Urinary bladder (tissue), 4 donors: ENCODE data around the gene TRIM24. TPM values are rescaled to one million over a fixed set of nuclear protein-coding genes. Genes with fewer than 3 reads are reported as not detected.

ENCODE experiments used
- DNase-seq: peaks from one replicate; pipeline ENCODE4 v3.0.0-alpha.2; 2015; ENCODE audit errors: extremely low spot score
- H3K27ac ChIP-seq: one replicate; pipeline ENCODE4 v1.5.1; 2013; ENCODE audit warnings: low read depth, mild to moderate bottlenecking, moderate library complexity
- H3K36me3 ChIP-seq: one replicate; pipeline ENCODE4 v1.6.1; 2013; ENCODE audit warnings: mild to moderate bottlenecking, moderate library complexity; ENCODE audit not compliant: insufficient read depth
- H3K4me1 ChIP-seq: one replicate; pipeline ENCODE4 v1.6.1; 2013; ENCODE audit warnings: mild to moderate bottlenecking, moderate library complexity; ENCODE audit not compliant: insufficient read depth
- H3K4me3 ChIP-seq: one replicate; pipeline ENCODE4 v1.5.1; 2013; ENCODE audit warnings: low read depth, low read length
- WGBS: extraction: QIAGEN DNeasy Blood & Tissue Kit; methylation state at CpG from one replicate; pipeline ENCODE4 v1.1.7; 2013; 5-methylcytosine and 5-hydroxymethylcytosine counted together
- polyA plus RNA-seq: library from polyadenylated mRNA; stranded (reverse); fragments of 200-250 nt; gene quantifications from one replicate; pipeline ENCODE4 v1.2.3, GENCODE V29; 2013
- total RNA-seq: library from RNA; depleted of rRNA; stranded (reverse); fragments of >200 nt; gene quantifications from one replicate; pipeline ENCODE4 v1.2.3, GENCODE V29; 2014
- donor health status: healthy with polysubstance abuse.
- donor health status: healthy.

Gene TRIM24
- total and polyA plus RNA-seq, 2 donors, result 9.8 to 28.0 TPM

DNA sequence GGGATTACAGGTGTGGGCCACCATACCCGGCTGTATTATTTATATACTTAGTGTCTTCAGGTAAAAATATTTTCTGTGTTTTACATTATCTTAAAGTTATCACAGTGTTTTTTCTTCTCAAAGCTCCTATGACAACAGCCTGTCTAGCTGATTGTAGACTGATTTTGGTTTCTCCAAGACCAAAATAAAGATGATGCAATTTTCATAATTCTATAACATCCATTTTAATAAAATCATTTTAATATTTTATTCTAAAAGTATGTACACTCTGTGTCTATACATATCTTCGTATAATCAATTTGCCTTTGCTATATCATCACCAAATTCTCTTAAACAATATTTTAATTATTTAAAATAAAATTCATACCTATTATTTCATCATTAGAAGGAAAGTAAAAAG lies 108.6 kb downstream of the TRIM24 start:
- H3K4me3 ChIP-seq, result no peak overlapping the region
- no peak overlapping the region for H3K27ac ChIP-seq
- 98% methylated on average over 2 of the region's 2 CpGs for WGBS
- DNase-seq, result no peak
- H3K4me1 ChIP-seq, result no peaks in the 10 kb centered on the region
- no peaks in the 10 kb centered on the region for H3K36me3 ChIP-seq

DNA sequence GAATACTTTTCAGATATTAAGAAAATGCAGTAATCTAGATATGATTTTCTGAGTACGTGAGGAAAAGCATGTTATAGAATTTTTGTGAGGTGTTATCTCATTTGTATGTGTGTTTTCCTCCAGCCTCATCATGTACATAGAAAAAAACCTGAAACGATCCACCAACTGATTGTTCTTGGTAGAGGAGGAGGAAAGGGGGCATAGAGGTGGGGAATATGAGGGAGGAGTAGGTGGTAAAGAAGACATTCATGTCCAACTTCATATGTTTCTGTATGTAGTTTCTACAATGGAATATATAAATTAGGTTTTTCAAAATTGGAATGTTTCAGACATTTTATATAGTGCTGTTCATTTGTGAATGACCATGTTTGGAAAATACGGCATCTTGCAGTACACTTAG lies 109.4 kb downstream of the TRIM24 start:
- no peak for DNase-seq
- H3K27ac ChIP-seq, result no peak overlapping the region
- H3K4me3 ChIP-seq, result no peak overlapping the region
- WGBS, result 98% methylated on average over 3 of the region's 3 CpGs
- H3K36me3 ChIP-seq, result no peaks in the 10 kb centered on the region
- no peaks in the 10 kb centered on the region for H3K4me1 ChIP-seq

DNA sequence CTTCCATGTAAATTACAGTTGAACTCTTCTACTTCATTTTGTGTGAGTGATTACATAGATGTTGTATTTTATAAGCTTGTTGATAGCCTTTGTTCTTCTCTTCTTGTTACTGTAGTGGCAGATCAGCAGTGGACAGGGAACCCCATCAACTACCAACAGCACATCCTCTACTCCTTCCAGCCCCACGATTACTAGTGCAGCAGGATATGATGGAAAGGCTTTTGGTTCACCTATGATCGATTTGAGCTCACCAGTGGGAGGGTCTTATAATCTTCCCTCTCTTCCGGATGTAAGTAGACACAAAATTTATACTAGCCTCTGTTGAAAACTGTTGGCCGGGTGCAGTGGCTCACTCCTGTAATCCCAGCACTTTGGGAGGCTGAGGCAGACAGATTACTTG lies 110.7 kb downstream of the TRIM24 start:
- WGBS, result 97% methylated on average over 4 of the region's 4 CpGs
- Histone ChIP-seq H3K4me1 (no peaks in the 10 kb centered on the region), H3K27ac (no peak overlapping the region), H3K36me3 (no peaks in the 10 kb centered on the region), H3K4me3 (no peak overlapping the region)
- DNase-seq, result no peak

DNA sequence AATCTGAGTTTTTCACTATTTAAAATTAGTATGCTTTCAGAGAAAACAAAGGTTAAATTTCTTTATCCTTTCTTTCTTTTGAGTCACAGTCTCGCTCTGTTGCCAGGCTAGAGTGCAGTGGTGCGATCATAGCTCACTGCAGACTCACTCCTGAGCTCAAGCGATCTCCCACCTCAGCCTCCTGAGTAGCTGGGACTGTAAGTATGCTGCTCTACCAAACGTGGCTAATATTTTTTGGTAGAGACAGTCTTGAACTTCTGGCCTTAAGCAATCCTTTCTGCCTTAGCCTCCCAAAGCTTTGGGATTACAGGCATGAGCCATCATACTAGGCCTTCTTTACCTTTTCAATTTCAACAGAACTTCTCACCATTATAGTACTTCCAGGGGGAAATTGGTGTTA lies 113.7 kb downstream of the TRIM24 start:
- 95% methylated on average over 4 of the region's 4 CpGs for WGBS
- Histone ChIP-seq H3K4me1 (no peaks in the 10 kb centered on the region), H3K4me3 (no peak overlapping the region), H3K36me3 (no peaks in the 10 kb centered on the region), H3K27ac (no peak overlapping the region)
- DNase-seq, result no peak

DNA sequence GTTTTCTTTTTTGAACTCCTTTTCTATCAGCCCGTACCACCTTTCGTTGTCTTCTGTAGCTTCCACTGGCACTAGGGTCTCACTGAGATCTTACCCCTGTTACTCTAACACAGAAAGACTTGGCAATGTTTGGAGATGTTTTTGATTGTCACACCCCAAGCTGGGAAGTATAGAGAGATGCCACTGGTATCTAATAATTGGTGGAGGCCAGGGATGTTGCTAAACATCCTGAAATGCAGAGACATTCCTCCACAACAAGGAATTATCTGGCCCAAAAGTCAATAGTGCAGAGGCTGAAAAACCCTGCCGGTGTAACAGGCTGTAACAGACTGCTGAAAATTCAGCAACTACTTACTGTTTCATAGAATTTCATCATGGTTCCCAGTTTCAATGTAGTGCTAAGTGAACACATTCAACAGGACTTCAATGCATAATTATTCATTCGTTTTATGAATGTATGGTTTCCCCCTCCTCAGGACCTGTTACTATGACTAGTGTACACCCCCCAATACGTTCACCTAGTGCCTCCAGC lies 115.9 kb downstream of the TRIM24 start:
- Histone ChIP-seq H3K27ac (no peak overlapping the region), H3K4me3 (no peak overlapping the region), H3K36me3 (no peaks in the 10 kb centered on the region), H3K4me1 (no peaks in the 10 kb centered on the region)
- WGBS, result 88% methylated on average over 5 of the region's 5 CpGs
- no peak for DNase-seq

DNA sequence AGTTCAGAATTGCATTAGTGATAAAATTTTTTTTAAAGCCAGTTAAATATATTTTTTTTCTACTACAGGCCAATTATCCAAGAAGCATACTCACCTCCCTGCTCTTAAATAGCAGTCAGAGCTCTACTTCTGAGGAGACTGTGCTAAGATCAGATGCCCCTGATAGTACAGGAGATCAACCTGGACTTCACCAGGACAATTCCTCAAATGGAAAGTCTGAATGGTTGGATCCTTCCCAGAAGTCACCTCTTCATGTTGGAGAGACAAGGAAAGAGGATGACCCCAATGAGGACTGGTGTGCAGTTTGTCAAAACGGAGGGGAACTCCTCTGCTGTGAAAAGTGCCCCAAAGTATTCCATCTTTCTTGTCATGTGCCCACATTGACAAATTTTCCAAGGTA lies 119.1 kb downstream of the TRIM24 start:
- WGBS, result 97% methylated on average over 1 of the region's 1 CpG
- no peak overlapping the region for H3K27ac ChIP-seq
- no peaks in the 10 kb centered on the region for H3K4me1 ChIP-seq
- no peak for DNase-seq
- no peak overlapping the region for H3K4me3 ChIP-seq
- peaks cover 2% of the 10 kb centered on the region for H3K36me3 ChIP-seq

DNA sequence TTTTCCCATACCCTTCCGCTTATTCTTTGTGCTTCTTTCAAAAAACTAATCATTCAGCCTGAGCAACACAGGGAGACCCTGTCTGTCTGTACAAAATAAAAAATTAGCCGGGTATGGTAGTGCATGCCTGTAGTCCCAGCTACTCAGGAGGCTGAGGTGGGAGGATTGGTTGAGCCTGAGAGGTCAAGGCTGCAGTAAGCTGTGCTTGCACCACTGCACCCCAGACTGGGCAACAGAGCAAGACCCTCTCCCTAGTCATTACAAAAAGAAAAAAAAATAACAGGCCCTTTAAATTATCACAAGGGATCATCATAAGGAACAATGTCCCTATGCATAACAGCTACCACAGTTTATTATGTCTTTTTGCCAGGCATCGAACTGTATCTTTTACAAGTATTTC lies 119.6 kb downstream of the TRIM24 start:
- Histone ChIP-seq H3K4me1 (no peaks in the 10 kb centered on the region), H3K27ac (no peak overlapping the region), H3K4me3 (no peak overlapping the region), H3K36me3 (peaks cover 2% of the 10 kb centered on the region)
- 97% methylated on average over 3 of the region's 3 CpGs for WGBS
- no peak for DNase-seq

DNA sequence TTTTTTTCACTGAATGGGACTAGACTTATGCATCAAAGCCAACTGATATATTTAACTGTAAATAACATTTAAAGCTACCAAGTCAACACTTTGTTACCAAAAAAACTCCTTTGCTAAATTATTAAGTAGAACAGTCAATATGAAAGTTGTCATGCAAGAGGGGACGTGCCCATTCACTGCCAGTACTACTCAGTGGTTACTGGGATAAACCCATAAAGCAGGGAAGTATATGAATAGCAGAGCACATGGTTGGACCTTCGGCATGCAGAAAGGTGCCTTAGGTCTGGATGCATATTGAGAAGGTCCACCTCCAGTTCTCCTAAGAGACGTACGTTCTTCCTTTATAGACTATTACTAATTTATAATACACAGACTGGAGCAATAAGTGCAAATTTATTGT lies 121.0 kb downstream of the TRIM24 start:
- H3K4me3 ChIP-seq, result no peak overlapping the region
- 96% methylated on average over 4 of the region's 4 CpGs for WGBS
- H3K27ac ChIP-seq, result no peak overlapping the region
- no peak for DNase-seq
- H3K4me1 ChIP-seq, result no peaks in the 10 kb centered on the region
- H3K36me3 ChIP-seq, result peaks cover 2% of the 10 kb centered on the region

DNA sequence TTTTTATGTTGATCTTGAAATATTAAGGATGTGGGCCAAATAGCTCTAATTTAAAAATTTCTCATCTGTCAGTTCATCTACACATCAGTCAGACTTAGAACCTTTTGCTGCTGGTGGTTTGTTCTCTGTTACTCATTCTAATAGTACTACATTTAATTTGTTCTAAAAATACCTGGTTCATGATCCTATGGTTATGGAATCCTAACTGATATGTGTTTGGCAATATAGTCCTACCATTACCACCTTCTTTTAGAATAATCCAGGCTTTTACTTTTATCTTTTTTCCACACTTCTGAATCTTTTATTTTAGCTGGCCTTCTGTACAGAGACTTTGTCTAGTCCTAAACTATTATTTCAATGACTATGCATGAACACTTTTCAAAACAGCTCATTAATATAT lies 124.2 kb downstream of the TRIM24 start:
- H3K4me3 ChIP-seq, result no peak overlapping the region
- no peak for DNase-seq
- no peaks in the 10 kb centered on the region for H3K4me1 ChIP-seq
- peaks cover 4% of the 10 kb centered on the region for H3K36me3 ChIP-seq
- no peak overlapping the region for H3K27ac ChIP-seq

DNA sequence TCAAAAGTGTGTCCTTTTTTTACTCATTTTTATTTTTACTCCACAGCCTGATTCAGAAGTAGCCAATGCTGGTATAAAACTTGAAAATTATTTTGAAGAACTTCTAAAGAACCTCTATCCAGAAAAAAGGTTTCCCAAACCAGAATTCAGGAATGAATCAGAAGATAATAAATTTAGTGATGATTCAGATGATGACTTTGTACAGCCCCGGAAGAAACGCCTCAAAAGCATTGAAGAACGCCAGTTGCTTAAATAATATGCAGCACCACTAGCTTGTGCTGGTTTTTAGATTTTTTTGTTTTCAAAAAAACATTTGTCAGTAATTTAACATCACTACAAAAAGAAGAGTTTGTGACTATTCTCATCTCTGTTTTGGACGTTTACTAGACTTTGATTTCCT lies 124.6 kb downstream of the TRIM24 start:
- no peak overlapping the region for H3K27ac ChIP-seq
- H3K4me1 ChIP-seq, result no peaks in the 10 kb centered on the region
- DNase-seq, result no peak
- H3K4me3 ChIP-seq, result no peak overlapping the region
- H3K36me3 ChIP-seq, result peaks cover 4% of the 10 kb centered on the region
- 87% methylated on average over 4 of the region's 4 CpGs for WGBS

DNA sequence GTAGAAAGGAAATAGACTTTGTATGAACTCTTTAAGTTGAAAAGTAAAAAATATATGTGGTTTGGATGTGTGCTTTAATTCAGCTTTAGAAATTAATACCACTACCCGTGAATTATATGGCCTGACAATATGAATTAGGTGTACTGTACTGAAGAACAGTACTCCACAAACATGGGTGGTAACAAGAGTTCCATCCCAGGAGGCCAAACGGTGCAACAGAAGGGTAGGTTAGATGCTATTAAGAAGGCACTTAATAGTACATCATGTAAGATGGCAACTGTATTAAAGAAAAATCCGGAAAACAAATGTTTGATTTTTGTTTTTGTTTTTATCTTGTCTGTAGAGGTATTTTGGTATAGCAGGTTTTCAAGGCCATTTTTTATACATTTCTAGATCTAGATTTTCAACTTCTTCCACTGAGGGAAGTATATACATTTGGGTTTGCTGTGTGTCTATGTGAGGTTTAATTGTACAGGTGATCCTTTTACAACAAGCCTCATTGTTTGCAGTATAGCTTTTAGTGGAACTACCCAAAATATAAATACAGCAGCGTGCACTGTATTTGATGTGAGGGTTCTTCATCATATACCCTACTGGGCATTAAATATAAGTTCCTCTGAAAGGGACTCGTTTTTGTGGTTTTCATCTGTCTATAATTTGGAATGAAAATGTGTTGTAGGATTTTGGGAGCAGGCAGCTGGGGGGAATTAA lies 125.4 kb downstream of the TRIM24 start:
- Histone ChIP-seq H3K27ac (no peak overlapping the region), H3K4me3 (no peak overlapping the region), H3K36me3 (peaks cover 4% of the 10 kb centered on the region), H3K4me1 (no peaks in the 10 kb centered on the region)
- WGBS, result 88% methylated on average over 5 of the region's 5 CpGs
- no peak for DNase-seq

DNA sequence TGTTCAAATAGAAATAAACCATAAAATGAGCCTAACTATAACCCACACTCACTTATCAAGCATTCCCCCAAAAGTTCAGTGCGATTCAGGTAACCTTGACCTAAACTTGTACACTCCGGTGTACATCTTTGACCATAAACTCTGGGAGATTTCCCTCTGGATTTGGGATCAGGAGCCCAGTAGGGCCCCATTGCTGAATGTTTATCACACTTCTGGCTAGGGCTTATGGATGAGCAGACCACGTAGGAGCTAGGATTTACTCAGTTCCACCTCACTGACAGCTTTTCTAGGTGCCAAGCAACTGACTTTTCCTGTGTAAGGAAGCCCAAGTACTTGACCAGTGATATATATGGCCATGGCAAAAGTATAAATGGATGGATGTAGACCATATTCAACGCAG lies 127.4 kb downstream of the TRIM24 start:
- H3K4me3 ChIP-seq, result no peak overlapping the region
- H3K4me1 ChIP-seq, result no peaks in the 10 kb centered on the region
- H3K27ac ChIP-seq, result no peak overlapping the region
- DNase-seq, result no peak
- 89% methylated on average over 4 of the region's 4 CpGs for WGBS
- H3K36me3 ChIP-seq, result peaks cover 4% of the 10 kb centered on the region

DNA sequence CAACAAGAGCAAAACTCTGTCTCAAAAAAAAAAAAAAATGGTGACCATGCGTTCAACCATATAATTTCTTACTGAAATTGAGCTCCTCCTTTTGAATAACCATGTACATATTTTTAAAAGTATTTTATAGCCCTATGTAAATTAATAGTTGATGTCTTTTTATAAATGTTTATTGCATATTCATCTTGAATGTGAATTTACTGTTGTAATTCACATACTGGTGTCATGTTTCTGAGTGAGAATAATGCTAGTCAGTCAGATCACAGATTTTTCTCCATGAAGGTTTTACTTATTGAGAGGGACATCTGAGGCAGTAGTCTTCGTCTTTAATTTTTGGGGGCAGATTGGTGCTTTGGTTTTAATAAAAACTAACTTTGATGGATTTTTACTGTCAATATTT lies 128.9 kb downstream of the TRIM24 start:
- 95% methylated on average over 2 of the region's 2 CpGs for WGBS
- Histone ChIP-seq H3K27ac (no peak overlapping the region), H3K36me3 (peaks cover 2% of the 10 kb centered on the region), H3K4me3 (no peak overlapping the region), H3K4me1 (no peaks in the 10 kb centered on the region)
- no peak for DNase-seq

DNA sequence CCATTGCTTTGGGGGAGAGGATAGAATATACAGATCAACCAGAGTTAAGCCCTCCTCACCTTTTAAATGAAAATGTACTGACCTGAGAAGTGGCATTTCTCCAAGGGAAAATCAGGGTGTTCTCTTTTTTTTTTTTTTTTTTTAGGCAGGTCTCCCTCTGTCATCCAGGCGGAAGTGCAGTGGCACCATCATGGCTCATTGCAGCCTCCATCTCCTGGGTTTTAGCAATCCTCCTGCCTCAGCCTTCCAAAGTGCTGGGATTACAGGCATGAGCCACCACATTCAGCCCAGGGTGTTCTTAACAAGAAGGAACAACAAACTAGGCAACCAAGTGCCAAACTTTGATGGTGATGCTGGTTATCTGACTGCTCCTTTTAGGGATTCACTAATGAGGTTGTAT lies 130.1 kb downstream of the TRIM24 start:
- 97% methylated on average over 1 of the region's 1 CpG for WGBS

DNA sequence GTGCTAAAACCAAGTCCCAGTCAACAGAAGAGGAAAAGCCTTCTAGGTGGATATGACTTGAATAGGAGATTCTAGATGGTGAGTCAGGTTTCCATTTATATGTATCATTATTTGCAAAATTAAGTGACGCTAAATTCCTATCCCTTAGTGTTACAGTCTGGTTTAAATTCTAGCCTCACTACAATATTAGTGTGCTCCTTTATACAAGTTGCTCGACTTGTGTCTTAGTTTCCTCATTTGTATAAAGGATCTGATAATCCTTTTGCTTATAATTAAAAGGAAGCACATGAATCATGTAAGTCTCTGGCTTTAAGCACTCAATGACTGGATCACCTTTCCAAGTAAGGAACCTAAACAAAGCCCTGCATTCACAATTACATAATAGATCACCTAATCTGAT lies 135.4 kb downstream of the TRIM24 start:
- Histone ChIP-seq H3K4me3 (no peak overlapping the region), H3K27ac (no peak overlapping the region), H3K4me1 (no peaks in the 10 kb centered on the region), H3K36me3 (no peaks in the 10 kb centered on the region)
- WGBS, result 75% methylated on average over 2 of the region's 2 CpGs
- DNase-seq, result no peak

More for the DNA sequence above, 130.1 kb downstream of the TRIM24 start:
- no peaks in the 10 kb centered on the region for H3K4me1 ChIP-seq
- H3K27ac ChIP-seq, result no peak overlapping the region
- no peak overlapping the region for H3K4me3 ChIP-seq
- H3K36me3 ChIP-seq, result peaks cover 2% of the 10 kb centered on the region
- DNase-seq, result no peak
